HG03135 (cell line): Measurements from ENCODE around the gene NTM.

Source experiments
- ATAC-seq: cut with Tn5 transposase; IDR thresholded peaks from one replicate; pipeline ENCODE4 v1.9.1; 2021; ENCODE audit warnings: mild to moderate bottlenecking, moderate library complexity; ENCODE audit not compliant: unreplicated experiment

Gene NTM

DNA sequence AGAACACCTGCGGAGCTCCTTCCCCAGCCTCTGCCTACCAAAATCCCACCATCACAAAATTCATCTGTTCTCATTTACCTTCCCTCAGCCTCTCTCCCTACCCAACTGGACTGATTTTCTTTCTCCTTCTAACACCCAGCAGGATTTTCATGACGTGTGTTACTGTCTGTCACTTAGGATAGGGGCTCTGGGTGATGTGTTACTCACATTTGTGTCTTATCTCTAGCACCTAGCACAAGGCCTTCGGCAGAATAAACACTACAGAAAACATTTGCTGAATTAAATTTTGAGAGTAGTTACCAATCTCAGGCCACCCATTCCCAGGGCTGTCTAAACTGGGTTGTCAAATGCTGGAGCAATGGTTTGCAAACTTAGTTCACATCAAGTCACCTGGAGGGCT, 88.0 kb downstream of the NTM start:
- no peak for ATAC-seq

DNA sequence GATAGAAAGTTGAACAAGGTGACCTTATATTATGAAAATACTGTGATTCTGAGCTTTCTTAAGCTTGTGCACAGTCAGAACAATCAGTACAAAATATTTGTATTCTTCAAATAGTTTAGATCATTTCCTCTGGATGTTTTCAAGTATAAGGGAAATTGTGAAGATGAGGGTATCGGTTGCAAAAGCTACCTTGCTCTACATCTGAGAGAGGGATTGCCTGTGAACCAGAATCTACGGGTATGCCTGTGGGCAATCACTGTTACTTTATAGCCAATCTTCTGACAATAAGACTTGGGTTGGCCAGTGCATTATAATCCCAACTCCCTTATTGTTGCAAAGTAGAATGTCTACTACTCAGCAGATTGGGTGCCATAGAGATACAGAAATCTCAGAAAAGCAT, 90.5 kb downstream of the NTM start:
- ATAC-seq = no peak

DNA sequence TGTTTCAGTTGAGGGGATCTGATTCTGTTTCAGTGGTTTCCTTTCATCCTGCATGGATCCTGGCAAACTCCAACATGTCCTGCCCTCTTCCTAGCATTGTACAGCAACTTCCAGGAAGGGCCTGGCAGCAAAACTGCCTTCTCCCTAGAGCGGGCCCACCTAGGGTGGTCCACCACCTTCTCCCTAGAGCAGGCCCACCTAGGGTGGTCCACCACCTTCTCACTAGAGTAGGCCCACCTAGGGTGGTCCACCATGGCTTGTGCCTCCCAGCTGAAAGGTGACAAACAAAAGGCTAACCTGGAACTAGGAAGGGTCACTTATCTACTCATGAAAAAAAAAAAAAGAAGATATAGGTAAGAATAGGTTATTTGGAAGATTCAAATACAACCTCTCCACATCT, 92.2 kb downstream of the NTM start:
- ATAC-seq = no peak

GRCh38 chr11:131463162-131463561, 92.7 kb downstream of the NTM start:
- ATAC-seq = no peak

- no peak for ATAC-seq
These were observed 93.4 kb downstream of the NTM start for GRCh38 chr11:131463649-131464425.

DNA sequence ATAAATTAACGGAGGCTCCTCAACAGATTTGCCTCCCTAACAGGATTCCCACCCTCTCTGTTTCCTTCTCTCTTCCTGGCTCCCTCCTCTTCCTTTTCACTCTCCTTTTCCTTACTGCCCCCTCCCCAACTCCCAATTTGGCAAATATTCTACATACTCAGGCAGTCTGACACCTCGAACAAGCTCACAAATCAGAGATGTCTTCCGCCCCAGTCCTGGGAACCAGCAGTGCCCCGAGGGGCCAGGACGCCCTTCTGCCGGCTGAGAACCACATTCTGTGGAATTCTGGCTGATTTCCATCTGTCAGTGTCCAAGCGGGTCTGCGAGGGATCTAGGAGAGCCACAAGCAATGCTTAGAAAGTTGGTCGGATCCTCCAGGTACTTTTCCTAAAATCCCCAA, 94.0 kb downstream of the NTM start:
- no peak for ATAC-seq

- ATAC-seq = no peak
These were observed 94.6 kb downstream of the NTM start for GRCh38 chr11:131465039-131465438.

GRCh38 chr11:131465746-131466145, 95.3 kb downstream of the NTM start:
- no peak for ATAC-seq

- no peak for ATAC-seq
These were observed 97.4 kb downstream of the NTM start for GRCh38 chr11:131467645-131468394.

GRCh38 chr11:131468565-131468964, 98.2 kb downstream of the NTM start:
- ATAC-seq = no peak

- ATAC-seq = no peak
These were observed 100.0 kb downstream of the NTM start for GRCh38 chr11:131470216-131470925.

DNA sequence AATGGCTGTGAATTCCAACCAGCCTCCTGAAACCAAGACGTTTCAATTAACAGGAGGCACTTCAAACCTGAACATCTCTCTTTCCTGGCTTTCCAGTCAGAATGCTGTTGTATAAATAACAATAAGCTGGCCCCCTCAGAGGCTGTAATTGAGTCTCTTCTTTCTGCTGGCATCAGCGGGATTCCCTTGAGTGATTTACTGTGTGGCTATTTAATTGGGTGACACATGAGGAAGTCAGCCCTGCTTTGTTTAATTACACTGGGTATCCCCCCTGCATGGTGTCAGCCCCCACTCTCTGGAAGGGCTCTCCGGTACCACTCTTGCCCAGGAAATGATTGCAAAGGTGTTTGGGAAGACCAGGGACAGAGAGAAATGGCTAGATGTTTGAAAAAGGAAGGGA, 101.6 kb downstream of the NTM start:
- ATAC-seq = no peak

DNA sequence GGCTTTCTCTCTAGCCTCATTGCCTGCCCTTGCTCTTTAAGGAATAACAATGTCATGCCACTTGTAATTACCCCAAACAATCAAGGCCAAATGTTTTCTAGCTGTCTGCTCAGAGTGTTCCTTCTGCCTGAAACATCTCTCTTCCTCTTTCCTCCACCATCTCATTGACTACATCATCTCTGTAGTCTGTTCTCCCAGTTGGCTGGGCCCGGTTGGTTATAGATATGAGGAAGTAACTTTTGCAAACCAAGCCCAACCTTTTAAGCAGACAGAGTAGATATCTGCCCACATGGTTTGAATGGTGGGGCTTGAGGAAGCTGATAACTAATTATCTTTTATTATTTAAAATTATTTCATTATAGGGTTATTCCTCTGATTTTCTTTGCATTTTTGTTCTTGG, 104.5 kb downstream of the NTM start:
- ATAC-seq = no peak

- ATAC-seq = no peak
These were observed 105.9 kb downstream of the NTM start for GRCh38 chr11:131476266-131476665.

DNA sequence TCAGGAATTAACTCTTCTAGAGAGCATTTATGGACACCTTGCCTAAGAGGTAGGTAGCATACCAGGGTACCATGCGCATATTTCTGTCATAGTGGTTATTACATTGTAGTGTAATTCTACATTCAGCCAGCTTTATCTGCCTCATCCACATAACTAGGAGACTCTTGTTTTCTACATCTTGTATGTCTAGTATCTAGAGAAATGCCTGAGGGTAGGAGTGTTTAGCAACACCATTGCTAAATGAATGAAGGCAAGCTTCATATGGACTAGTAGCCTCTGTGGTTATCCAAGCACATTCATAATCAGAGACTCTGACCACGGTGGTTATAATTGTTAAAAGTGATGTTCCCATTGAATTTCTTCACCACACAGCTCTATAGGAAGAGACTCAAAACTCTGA, 107.9 kb downstream of the NTM start:
- ATAC-seq = no peak

DNA sequence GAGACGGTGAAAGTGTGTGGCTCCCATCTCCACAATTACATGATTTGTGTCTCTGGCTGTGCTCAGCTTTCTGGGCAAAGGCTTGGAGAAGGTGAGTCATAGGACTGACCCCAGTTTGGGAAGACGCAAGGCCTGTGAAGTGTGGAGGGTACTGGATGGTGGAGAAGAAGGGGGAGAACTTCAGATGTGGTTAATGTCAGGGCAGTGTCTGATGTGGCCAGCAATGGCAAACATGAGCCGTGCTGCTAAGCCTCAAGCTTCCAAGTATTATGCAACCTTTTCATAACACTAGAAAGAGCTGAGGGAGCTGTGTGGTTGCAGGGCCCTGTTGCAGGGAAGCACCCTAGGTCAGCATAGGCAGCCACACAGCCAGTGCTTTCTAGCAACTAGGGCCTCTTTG, 110.9 kb downstream of the NTM start:
- ATAC-seq = no peak

- no peak for ATAC-seq
These were observed 111.6 kb downstream of the NTM start for GRCh38 chr11:131481971-131482370.

DNA sequence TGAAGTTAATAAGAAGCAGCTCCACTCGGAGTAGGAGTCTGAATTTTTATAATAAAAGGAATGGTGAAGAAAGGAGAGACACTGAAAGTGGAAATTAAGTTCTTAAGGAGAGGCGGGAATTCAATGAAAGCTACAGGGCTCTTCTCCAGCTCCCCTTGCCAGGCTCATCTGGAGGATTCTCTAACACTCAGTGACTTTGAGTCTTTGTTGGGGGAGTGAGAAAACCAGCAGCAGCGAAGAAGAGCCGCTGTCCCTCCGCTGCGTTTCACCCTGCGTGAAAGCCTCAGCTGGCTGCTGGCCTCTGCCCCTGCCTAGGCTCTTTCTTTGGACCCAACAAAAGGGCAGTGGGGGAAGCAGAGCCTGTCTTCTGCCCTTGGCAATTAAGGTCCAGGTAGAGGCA, 113.0 kb downstream of the NTM start:
- no peak for ATAC-seq

DNA sequence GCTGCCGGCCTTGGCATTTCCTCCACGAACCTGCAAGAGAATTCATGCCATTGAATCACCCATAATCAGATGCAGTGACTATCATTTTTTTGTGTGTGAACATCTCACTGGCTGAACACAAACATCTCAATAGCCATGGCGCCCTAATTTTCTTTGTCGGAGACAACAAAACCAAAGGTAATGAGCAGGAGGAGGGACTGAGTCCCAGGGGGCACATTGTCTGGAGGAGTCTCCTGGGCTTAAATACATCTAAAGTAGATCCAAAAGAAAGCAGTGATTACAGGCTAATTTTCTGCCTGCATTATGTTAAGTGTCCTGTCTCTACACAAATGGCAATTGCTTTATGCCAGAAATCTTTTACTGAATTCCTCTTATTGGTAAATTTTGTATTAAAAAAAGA, 113.5 kb downstream of the NTM start:
- ATAC-seq = no peak

DNA sequence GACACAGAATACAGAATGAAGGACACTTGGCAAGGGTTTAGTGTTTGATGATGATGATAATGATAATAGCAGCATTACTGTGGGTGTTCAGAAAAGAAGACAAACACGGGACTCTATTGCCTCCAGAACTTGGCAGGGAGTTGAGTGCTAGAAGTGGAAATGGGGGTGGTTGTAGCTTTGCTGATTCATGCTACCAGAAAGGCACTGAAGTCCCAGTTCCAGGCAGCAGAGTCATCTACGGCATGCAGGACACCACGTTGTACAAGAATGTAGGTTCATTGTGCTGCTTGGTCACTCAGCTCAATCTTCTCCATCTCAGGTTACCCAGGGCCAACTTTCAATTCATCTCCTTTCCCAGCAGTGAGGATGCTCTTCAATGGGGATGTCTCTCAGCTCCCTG, 115.7 kb downstream of the NTM start:
- no peak for ATAC-seq

GRCh38 chr11:131486937-131487635, 116.7 kb downstream of the NTM start:
- ATAC-seq = no peak
